Measurements from ENCODE around the gene TLN1.

TLN1 gene

DNA sequence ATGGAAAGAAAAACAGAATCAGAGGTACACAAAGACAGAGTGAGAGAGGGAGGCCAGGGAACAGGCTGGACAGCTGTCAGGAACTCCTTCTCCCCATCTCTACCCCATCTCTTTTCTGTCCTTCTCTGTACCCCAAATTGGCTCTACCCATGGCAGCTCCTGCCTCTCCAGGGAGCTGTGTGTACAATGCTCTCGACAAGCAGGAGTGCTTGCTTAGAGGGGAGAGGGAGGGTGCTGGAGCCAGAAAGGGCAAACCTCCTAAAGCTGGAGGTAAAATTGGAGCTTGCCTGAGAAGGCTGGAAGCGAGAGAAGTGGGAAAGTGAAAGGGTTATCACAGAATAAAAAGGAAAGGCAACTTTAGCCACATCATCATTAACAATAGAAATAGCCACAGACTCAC is 48.7 kb downstream of the TLN1 start:
- no peak for DNase-seq

DNA sequence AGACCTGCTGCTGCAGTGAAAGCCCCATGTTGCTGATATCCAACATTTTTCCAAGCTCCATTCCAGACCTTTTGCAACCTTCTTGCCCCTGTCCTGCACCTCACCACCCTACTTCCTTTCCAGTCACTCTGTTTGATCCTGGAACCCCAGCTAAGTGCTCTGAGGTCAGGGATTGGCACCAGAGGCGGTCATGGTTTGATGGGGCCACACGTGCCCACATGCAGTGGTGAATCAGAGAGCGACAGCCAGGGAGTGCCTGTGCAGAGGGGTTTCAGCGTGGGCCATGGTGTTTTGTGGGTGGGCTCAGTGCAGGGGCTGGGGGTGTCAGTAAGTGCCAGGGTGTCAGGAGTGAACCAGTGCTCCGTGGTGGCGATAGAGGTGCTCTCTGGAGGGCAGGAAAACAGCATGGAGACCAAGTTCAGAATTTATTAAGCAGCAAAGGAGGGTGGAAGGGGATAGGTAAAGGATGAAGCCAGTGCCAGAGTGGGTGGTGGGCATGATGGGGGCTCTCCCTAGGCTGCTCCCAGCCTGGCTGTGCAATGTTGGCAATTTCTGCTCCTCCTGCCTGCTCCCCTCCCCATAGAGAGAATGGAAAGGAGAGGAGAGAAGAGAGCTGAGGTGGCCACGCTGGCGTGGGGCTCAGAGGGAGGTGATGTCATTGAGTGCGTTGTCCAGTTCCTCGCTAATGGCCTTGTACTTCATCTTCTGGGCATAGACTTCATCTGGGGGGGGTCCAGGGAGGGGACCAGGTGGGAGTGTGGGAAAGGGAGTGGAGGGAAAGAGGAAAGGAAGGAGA is 49.3 kb downstream of the TLN1 start:
- DNase-seq = no peak

DNA sequence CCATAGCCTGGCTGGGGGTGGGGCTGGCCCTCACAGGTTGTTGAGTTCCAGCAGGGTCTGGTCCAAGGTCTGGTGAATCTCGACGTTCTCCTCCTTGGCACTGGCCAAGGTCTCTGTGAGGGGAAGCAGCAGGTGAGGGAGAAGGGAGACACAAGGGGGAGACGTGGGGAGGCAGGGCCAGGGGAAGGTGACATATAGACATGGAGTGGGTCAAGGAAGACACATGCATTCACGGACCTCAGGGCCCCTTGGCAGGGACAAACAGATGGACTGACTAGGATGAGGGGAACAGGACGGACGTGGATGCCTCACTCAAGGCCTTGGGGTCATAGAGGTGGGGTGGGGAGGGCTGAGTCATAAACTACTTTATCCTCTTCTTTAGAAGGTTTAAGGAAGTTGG is 49.9 kb downstream of the TLN1 start:
- no peak for DNase-seq

DNA sequence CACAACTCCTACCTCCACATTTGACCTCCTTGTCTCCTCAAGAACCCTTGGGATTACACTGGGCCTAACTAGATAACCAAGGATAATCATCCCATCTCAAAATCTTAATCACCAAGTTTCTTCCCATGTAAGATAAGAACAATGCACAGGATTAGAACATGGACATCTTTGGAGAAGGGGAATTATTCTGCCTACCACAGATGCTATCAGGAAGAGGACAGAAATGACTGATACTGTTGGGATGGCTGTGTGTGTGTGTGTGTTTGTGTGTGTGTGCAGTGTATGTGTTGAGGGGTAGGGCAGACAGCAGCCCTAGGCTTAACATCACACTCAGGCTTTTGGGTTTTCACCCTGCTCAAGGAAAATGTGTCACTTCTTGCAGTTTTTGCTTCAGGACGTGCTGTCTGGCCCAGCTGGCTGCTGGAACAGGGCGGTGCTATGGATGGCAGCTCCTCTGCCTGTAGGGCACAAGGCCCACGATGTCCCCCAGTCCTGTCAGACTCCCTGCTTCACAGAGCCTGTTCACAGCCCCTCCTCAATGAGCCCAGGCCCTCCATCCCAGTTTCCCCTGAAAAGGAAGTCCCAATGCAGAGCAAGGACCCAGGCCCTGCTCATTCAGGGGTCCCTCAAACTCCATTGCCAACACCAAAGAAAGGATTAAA is 50.5 kb downstream of the TLN1 start:
- DNase-seq = no peak

DNA sequence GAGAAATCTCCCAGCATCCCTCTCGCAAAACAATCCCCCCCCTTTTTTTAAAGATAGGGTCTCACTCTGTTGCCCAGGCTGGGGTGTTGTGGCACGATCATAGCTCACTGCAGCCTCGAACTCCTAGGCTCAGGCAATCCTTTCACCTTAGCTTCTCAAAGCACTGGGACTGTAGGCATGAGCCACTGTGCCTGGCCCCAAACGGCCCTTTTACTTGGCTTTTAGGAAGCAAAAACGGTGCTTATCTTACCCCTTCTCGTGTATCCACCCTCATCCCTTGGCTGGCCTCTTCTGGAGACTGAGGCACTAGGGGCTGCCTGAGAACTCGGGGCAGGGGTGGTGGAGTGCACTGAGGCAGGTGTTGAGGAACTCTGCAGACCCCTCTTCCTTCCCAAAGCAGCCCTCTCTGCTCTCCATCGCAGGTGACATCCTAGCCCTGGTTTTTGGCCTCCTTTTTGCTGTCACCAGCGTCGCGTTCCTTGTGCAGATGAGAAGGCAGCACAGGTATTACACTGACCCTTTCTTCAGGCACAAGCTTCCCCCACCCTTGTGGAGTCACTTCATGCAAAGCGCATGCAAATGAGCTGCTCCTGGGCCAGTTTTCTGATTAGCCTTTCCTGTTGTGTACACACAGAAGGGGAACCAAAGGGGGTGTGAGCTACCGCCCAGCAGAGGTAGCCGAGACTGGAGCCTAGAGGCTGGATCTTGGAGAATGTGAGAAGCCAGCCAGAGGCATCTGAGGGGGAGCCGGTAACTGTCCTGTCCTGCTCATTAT is 51.5 kb downstream of the TLN1 start:
- no peak for DNase-seq

DNA sequence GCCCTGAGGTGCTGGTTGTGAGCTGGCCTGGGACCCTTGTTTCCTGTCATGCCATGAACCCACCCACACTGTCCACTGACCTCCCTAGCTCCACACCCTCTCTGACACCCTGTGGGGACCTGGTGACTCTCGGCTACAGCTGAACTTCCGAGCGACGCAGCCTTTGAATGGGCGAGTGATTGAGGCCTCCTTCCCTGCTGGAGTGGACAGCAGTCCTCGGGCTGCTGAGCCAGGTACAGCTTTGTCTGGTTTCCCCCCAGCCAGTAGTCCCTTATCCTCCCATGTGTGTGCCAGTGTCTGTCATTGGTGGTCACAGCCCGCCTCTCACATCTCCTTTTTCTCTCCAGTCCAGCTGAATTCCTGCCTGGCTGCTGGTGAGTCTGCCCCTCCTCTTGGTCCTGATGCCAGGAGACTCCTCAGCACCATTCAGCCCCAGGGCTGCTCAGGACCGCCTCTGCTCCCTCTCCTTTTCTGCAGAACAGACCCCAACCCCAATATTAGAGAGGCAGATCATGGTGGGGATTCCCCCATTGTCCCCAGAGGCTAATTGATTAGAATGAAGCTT is 52.1 kb downstream of the TLN1 start:
- no peak for DNase-seq

DNA sequence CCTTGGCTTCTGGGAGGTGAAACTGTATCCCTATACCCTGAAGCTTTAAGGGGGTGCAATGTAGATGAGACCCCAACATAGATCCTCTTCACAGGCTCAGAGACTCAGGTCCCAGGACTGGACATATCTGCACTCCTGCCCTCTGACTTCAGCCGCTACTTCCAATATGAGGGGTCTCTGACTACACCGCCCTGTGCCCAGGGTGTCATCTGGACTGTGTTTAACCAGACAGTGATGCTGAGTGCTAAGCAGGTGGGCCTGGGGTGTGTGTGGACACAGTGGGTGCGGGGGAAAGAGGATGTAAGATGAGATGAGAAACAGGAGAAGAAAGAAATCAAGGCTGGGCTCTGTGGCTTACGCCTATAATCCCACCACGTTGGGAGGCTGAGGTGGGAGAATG is 52.9 kb downstream of the TLN1 start:
- no peak for DNase-seq

DNA sequence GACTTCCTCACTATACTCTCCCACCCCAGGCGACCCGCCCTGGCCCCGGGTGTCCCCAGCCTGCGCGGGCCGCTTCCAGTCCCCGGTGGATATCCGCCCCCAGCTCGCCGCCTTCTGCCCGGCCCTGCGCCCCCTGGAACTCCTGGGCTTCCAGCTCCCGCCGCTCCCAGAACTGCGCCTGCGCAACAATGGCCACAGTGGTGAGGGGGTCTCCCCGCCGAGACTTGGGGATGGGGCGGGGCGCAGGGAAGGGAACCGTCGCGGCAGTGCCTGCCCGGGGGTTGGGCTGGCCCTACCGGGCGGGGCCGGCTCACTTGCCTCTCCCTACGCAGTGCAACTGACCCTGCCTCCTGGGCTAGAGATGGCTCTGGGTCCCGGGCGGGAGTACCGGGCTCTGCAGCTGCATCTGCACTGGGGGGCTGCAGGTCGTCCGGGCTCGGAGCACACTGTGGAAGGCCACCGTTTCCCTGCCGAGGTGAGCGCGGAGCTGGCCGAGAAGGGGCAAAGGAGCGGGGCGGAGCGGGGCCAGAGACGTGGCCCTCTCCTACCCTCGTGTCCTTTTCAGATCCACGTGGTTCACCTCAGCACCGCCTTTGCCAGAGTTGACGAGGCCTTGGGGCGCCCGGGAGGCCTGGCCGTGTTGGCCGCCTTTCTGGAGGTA is 56.1 kb downstream of the TLN1 start:
- DNase-seq = peak; percentile 13

DNA sequence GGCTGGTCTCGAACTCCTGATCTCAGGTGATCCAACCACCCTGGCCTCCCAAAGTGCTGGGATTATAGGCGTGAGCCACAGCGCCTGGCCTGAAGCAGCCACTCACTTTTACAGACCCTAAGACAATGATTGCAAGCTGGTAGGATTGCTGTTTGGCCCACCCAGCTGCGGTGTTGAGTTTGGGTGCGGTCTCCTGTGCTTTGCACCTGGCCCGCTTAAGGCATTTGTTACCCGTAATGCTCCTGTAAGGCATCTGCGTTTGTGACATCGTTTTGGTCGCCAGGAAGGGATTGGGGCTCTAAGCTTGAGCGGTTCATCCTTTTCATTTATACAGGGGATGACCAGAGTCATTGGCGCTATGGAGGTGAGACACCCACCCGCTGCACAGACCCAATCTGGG is 56.8 kb downstream of the TLN1 start:
- no peak for DNase-seq

DNA sequence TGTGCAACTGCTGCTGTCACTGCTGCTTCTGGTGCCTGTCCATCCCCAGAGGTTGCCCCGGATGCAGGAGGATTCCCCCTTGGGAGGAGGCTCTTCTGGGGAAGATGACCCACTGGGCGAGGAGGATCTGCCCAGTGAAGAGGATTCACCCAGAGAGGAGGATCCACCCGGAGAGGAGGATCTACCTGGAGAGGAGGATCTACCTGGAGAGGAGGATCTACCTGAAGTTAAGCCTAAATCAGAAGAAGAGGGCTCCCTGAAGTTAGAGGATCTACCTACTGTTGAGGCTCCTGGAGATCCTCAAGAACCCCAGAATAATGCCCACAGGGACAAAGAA is 58.0 kb downstream of the TLN1 start:
- no peak for DNase-seq

DNA sequence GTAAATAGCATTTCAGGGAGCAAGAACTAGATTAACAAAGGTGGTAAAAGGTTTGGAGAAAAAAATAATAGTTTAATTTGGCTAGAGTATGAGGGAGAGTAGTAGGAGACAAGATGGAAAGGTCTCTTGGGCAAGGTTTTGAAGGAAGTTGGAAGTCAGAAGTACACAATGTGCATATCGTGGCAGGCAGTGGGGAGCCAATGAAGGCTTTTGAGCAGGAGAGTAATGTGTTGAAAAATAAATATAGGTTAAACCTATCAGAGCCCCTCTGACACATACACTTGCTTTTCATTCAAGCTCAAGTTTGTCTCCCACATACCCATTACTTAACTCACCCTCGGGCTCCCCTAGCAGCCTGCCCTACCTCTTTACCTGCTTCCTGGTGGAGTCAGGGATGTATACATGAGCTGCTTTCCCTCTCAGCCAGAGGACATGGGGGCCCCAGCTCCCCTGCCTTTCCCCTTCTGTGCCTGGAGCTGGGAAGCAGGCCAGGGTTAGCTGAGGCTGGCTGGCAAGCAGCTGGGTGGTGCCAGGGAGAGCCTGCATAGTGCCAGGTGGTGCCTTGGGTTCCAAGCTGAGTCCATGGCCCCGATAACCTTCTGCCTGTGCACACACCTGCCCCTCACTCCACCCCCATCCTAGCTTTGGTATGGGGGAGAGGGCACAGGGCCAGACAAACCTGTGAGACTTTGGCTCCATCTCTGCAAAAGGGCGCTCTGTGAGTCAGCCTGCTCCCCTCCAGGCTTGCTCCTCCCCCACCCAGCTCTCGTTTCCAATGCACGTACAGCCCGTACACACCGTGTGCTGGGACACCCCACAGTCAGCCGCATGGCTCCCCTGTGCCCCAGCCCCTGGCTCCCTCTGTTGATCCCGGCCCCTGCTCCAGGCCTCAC is 58.6 kb downstream of the TLN1 start, which contains the start of gene CA9:
CA9 (plus strand) TSS at position 797 of the 893 bp plus-strand sequence; CDS start at position 829, 32 bp downstream.
- no peak for DNase-seq

DNA sequence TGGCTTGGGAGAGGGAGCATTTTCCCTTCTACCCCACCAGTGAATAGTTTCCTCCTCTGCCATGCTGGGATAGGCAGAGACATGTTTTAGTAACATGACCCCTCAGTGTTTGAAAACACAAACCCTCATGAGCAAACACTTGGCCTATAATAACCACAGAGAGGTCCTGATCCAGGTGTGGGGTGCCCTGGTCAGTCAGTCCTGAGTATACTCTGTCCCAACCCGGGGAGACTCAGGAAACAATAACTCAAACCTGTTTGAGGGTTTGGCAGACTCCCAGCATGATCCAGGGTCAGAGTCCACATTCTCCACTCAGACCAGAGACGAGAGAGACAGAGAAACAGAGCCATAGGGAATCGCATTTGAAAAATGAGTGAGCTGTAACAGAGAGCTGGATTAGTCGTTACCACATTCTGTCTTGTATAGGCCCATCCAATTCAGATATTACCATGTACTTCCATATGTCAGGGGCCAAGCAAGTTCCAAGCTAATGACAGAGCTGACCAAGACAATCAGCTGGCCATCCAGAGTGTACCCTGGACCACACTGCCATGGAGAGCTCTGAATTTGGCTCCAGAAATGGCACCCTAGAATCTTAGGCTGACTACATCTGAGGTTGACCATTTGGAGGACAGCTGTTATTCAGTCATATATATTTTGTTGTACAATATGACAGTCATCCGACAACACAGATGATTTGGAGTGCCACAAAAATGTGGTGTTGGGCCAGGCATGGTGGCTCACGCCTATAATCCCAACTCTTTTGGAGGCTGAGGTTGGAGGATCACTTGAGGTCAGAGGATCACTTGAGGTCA is 62.5 kb downstream of the TLN1 start:
- no peak for DNase-seq

DNA sequence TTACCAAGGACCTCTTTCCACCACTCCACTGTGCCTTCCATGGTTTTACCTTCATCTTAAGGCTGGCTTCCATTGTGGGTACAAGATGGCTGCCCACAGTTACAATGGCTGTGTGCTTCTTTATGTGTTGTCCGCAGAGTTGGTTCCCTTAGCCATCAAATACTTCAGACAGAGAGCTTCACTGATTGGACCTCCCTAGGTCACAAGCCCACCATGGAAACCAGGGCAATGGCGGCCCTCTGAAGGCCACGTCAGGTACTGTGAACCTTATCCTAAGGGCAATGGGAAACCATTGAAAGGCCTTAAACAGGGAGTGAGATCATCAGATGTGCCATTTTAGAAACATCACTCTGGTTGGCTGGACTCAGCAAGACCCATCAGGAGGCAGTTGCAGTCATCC is 64.1 kb downstream of the TLN1 start:
- DNase-seq = no peak

DNA sequence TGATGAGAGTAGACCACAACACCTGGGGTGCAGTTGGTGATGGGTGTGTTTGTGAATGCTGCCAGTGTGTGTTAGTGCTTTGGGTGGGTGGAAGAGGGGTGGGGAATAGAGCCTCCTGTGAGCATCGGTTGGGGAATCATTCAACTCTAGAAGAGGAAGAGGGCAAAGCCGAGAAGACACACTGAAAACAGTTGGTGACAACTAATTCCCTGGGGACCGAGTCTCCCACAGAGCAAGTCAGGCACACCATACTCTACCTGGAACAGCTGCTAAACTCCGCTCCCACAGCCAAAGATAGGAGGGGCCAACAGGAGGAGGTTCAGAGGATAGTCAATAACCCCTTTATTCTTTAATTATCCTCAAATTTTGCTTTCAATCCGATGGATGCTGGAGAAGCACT is 65.4 kb downstream of the TLN1 start:
- DNase-seq = no peak

DNA sequence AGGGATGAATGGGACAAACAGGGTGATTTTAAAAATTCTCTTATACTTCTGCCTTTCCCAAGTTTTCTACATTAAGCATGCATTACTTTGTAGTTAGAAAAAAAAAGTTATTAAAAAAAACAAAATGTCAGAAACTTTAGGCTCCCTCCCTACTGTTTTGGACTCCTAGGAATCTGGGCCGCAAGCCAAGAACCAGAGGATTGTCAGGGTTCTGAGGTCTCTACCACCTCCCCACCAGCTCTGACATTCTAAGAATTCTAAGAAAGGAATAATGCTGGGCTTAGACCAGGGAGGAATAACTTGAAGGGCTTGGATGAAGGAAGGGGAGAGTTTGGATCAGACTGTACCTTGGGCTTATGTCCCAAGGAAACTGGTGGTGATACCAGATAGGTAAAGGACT is 66.0 kb downstream of the TLN1 start:
- no peak for DNase-seq

DNA sequence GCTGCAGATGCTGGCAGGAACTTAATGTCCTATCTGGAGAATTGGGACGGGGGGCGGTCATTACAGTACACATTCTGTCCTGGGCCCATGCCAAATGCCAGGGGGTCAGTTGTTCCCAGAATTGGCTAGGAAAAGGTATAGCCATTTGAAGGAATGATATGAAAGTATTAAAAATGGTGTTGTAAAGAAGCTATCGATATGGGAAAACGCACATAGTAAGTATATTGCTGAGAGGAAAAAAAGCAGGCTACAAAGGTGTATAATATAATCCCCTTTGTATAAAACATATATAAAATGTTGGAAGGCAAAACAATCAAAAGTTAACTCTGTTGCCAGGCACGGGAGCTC is 66.5 kb downstream of the TLN1 start:
- DNase-seq = no peak

DNA sequence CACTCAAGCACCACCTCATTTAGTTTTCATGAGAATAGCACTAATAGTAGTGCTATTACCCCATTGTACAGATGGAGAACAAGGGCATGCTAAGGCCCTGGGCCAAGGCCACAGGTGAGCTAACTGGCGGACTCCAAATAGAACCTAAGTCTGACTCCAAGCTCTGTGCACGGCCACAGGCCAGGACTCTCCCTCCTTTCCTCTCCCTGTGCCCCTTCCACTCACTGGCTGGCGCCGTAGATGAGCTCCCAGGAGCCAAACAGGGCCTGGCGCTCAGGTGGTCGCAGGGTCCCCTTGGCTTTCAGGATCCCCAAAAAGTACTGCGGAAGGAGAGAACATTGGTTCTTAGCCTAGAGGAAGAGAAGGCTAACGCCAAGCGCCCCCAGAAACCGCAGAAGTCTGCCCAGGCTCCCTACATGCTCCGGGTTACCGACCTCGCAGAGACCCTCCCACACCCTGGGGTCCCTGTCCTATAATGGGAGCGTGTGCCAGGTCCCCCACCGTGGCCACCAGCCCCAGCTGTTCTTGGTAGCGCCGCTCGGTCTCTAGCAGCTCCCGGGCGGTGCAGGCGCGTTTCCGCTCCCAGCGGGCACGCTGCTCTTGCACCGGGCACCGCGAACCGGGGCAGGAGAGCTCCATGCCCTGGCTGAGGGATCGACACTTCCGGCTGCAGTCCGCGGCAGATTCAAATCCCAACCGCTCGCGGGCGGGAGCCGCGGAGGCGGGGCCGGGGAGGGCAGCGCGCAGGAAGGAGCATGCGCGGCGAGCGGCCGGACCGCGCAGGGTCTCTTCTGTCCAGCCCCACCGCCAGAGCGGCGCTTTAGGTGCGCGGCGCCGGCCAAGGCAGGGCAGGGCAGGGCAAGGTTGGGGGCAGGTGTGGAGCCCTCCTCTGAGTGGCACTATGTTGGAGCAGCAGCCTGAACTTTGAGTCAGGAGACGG is 67.2 kb downstream of the TLN1 start, which contains the start of gene ARHGEF39:
ARHGEF39 (minus strand) TSS at position 665 of the 940 bp plus-strand sequence; CDS start at position 639, 26 bp downstream.
- peak; percentile 77 for DNase-seq

DNA sequence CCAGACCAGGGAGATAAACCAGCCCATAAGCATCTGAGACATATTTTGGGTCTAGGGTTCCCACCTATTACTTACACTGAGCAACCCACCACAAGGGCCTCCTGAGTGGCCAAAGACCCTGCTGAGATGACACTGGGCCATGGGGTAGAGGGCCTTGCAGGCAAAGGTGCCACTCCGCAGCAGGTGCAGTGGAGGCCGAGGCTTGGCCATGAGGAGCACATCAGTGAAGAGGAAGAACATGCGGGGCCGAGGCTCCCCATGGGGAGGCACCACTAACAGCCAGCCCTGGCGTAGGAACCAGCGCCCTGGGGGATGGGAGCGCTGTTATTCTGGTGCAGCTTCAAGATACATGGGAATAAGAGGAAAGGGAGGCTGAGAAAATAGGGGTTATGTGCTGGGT is 69.6 kb downstream of the TLN1 start:
- DNase-seq = no peak

DNA sequence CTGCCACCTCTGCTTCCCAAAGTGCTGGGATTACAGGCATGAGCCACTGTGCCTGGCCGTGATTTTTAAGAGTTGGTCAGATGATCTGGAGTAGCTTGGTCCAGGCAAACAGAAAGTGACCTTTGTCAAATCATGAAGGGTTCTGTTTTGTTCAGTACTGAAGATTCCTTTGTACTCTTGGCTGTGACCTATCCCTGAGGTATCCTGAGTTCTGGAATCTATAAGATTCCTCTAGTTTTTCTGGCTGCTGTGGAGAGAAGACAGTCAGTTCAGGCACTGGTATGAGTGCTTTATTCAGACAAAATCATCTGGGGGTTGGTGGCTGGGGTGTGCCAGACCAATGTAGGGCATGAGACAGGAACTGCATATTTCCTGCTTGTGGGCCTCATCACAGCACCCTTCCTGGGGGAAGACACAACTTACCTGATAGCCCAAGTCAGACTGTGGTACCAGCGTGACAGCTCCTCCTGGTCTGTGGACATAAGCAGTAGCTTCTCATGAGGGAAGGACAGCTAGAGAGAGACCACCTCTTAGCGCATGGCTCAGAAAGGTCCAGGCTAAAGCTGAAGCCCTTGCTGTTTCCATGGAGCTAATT is 70.1 kb downstream of the TLN1 start:
- no peak for DNase-seq
